Activated naive CD4-positive, alpha-beta T cell treated with anti-CD3 and anti-CD28 coated beads, Interleukin-2, amount 10 ng/mL, durations not matched to agents 7 days and 5 days (primary cell): Measurements from ENCODE around the gene SLC2A14.
"Not testable (repeated sequence)": the region's sequence is repeated elsewhere in the genome, so short reads cannot be mapped to it uniquely, and the experiment has no call there.

Experiments used
- CTCF ChIA-PET: fragments of 350-600 bp; sonication (Branson Sonifier 250); formaldehyde crosslinking; loops from one replicate; lab custom pipeline; 2021; ENCODE audit warnings: antibody characterized with exemption; lab: Charles Lee
- DNase-seq: peaks from one replicate; pipeline ENCODE4 v3.0.0-alpha.2; 2020
- H3K27ac Mint-ChIP-seq: one replicate; pipeline ENCODE4 v1.8.0; 2021; ENCODE audit warnings: mild to moderate bottlenecking, moderate library complexity, mixed read lengths
- H3K27me3 Mint-ChIP-seq: one replicate; pipeline ENCODE4 v1.8.0; 2021; ENCODE audit warnings: mild to moderate bottlenecking, mixed read lengths
- H3K36me3 Mint-ChIP-seq: one replicate; pipeline ENCODE4 v1.8.0; 2021; ENCODE audit warnings: mixed read lengths
- H3K4me1 Mint-ChIP-seq: one replicate; pipeline ENCODE4 v1.8.0; 2021; ENCODE audit warnings: mixed read lengths
- H3K4me3 Mint-ChIP-seq: one replicate; pipeline ENCODE4 v1.8.0; 2021; ENCODE audit warnings: mild to moderate bottlenecking, moderate library complexity, mixed read lengths
- H3K9me3 Mint-ChIP-seq: one replicate; pipeline ENCODE4 v1.8.0; 2021; ENCODE audit warnings: mixed read lengths

SLC2A14 gene

DNA sequence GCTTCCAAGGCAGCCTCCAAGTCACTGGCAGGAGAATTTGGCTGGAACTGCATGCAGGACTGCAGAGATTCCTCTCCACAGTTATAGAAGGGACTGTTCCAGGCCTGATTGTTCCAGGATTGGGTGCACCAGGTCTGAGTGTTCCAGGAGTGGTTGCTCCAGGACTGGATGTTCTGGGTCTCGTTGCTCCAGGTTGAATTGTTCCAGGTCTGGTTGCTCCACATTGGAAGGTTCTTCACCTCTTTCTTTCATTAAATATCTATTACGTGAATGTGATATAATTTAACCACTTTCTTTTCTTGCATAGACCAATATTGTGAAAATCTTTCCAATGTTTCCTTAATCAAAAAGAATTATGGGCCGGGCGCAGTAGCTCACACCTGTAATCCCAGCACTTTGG, 24.0 kb upstream of the SLC2A14 start:
- not testable (repeated sequence) for DNase-seq, H3K36me3 Mint-ChIP-seq, H3K27me3 Mint-ChIP-seq, H3K9me3 Mint-ChIP-seq, H3K4me1 Mint-ChIP-seq, H3K27ac Mint-ChIP-seq, H3K4me3 Mint-ChIP-seq
- CTCF ChIA-PET = interaction anchor here (0.7 to 1.2 kb wide), 2 partner anchors 34 to 37 kb away, joined by 3 read pairs; no protein-coding TSS in a partner anchor

DNA sequence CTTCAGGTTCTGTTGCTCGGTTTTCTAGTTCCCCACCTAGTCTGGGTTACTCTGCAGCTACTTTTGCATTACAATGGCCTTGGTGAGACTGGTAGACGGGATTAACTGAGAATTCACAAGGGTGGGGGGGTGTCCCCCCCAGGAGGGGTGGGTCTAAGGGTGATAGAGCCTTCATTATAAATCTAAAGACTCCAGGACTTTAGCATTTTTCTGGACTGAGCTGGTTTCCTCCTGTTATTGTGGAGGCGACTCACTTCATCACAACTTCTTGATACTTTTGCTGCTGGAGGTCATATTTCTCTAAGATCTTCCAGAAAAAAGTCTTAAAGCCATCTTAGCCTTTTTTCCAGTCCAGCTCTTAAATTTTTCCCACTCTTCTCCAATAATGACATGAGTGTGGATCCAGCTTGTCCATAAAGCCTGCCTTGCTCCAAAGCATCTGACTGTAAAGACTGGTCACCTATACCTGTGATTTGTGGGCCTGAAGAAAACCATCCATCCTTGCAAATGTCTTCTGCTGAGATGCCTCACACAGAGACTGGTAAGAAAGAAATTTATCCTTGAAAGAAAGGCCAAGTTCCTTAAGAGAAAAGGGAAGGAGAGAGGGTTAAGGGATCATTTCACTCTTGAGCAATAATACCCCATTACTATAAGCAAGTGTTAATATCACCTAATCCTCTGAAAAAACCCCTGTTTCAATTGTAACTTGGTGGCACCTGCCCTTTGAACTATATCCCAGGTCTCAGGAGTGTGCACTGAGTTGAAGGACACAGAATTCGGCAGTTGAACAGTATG, 19.7 kb upstream of the SLC2A14 start:
- Mint-ChIP-seq H3K9me3 (no peaks in the 10 kb centered on the region), H3K27ac (no peak overlapping the region), H3K4me3 (no peak overlapping the region), H3K36me3 (no peaks in the 10 kb centered on the region), H3K27me3 (peaks cover 10% of the 10 kb centered on the region), H3K4me1 (no peaks in the 10 kb centered on the region)
- CTCF ChIA-PET = no interaction called here
- no peak for DNase-seq

DNA sequence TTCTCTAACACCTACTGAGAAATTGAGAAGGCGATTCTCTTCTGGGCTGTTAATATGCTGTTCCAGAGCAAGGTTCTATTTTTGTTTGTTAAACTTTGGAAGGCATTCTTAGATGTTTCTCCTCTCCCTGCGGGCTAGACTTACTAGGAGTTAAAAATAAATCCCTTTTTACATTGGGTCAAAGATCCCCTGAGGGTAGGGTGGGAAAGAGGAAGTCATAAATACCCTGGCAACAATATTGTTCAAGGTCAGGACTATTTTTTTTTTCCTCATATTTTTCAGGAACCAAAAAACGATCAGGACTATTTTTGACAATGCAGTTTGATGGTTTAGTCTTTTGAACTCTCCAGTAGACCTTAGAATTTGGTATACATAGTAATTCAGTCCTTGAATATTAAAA, 12.0 kb upstream of the SLC2A14 start:
- Mint-ChIP-seq H3K4me3 (no peak overlapping the region), H3K27me3 (peaks cover 25% of the 10 kb centered on the region), H3K4me1 (no peaks in the 10 kb centered on the region), H3K27ac (no peak overlapping the region), H3K36me3 (no peaks in the 10 kb centered on the region), H3K9me3 (no peaks in the 10 kb centered on the region)
- DNase-seq = no peak
- CTCF ChIA-PET = no interaction called here

DNA sequence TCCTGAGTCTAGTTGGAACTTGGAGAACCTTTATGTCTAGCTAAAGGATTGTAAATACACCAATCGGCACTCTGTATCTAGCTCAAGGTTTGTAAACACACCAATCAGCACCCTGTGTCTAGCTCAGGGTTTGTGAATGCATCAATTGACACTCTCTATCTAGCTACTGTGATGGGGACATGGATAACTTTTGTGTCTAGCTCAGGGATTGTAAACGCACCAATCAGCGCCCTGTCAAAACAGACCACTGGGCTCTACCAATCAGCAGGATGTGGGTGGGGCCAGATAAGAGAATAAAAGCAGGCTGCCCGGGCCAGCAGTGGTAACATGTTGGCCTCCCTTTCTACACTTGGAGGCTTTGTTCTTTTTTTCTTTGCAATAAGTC, 9.0 kb upstream of the SLC2A14 start:
- CTCF ChIA-PET, H3K9me3 Mint-ChIP-seq, H3K36me3 Mint-ChIP-seq, H3K4me3 Mint-ChIP-seq, H3K4me1 Mint-ChIP-seq, H3K27ac Mint-ChIP-seq, DNase-seq: not testable (repeated sequence)
- peaks cover 21% of the 10 kb centered on the region for H3K27me3 Mint-ChIP-seq

DNA sequence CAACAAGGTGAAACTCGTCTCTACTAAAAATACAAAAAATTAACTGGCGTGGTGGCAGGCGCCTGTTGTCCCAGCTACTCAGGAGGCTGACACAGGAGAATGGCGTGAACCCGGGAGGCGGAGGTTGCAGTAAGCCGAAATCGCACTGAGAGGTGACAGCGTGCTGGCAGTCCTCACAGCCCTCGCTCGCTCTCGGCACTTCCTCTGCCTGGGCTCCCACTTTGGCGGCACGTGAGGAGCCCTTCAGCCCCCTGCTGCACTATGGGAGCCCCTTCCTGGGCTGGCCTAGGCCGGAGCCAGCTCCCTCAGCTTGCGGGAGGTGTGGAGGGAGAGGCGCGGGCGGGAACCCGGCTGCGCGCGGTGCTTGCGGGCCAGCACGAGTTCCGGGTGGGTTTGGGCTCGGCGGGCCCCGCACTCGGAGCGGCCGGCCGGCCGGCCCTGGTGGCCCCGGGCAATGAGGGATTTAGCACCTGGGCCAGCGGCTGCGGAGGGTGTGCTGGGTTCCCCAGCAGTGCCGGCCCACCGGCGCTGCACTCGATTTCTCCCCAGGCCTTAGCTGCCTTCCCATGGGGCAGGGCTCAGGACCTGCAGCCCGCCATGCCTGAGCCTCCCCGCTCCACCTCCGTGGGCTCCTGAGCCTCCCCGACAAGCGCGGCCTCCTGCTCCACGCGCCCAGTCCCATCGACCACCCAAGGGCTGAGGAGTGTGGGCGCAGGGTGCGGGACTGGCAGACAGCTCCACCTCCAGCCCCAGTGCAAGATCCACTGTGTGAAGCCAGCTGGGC, 8.4 kb upstream of the SLC2A14 start:
- H3K27ac Mint-ChIP-seq, H3K36me3 Mint-ChIP-seq, H3K9me3 Mint-ChIP-seq, CTCF ChIA-PET, H3K4me3 Mint-ChIP-seq, H3K4me1 Mint-ChIP-seq, DNase-seq: not testable (repeated sequence)
- H3K27me3 Mint-ChIP-seq = peaks cover 21% of the 10 kb centered on the region

DNA sequence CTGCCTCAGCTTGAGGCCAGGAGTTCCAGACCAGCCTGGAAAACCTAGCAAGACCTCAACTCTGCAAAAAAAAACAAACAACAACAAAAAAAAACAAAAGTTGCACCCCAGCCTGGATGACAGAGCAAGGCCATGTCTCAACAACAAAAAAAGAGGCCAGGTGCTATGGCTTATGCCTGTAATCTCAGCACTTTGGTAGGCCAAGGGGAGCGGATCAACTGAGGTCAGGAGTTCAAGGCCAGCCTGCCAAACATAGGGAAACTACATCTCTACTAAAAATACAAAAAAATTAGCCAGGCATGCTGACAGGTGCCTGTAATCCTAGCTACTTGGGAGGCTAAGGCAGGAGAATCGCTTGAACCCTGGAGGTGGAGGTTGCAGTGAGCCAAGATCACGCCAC, 6.5 kb upstream of the SLC2A14 start:
- Mint-ChIP-seq H3K4me1 (no peaks in the 10 kb centered on the region), H3K9me3 (no peaks in the 10 kb centered on the region), H3K4me3 (no peak overlapping the region), H3K27ac (no peak overlapping the region), H3K36me3 (no peaks in the 10 kb centered on the region), H3K27me3 (peaks cover 14% of the 10 kb centered on the region)
- CTCF ChIA-PET = no interaction called here
- no peak for DNase-seq

DNA sequence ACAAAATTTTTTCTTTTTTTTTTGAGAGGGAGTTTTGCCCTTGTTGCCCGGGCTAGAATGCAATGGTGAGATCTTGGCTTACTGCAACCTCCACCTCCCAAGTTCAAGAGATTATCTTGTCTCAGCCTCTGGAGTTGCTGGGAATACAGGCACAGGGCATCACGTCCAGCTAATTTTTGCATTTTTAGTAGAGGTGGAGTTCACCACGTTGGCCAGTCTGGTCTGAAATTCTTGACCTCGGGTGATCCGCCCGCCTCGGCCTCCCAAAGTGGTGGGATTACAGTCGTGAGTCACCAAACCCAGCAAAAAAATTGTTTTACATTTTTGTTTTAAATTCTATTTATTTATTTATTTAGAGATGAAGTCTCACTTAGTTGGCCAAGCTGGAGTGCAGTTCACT, 4.7 kb upstream of the SLC2A14 start:
- Mint-ChIP-seq H3K27me3 (peaks cover 25% of the 10 kb centered on the region), H3K9me3 (no peaks in the 10 kb centered on the region), H3K4me3 (no peak overlapping the region), H3K4me1 (peaks cover 3% of the 10 kb centered on the region), H3K27ac (no peak overlapping the region), H3K36me3 (peaks cover 2% of the 10 kb centered on the region)
- CTCF ChIA-PET = no interaction called here
- DNase-seq = no peak

DNA sequence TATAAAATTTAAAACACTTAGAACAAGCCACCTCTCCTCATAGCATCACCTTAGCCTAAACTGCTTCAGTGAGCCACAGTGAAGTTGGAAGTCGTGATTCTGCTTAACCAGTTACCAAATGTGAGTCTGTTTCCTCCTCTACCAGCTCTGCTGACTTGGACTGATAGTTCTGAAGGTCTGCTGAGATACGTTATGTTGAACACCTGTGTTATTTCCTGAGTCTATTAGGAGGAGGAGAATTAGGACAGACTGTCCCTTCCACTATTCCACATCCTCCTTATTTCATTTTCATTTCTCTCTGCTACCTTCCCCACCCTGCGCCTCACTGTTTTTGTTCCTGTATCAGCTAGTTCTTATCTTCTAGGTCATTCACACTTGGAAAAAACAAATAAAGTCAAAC, 2.4 kb downstream of the SLC2A14 start:
- Mint-ChIP-seq H3K27me3 (peaks cover 52% of the 10 kb centered on the region), H3K36me3 (peaks cover 2% of the 10 kb centered on the region), H3K27ac (no peak overlapping the region), H3K4me3 (no peak overlapping the region), H3K9me3 (no peaks in the 10 kb centered on the region), H3K4me1 (peaks cover 3% of the 10 kb centered on the region)
- CTCF ChIA-PET = no interaction called here
- DNase-seq = no peak

DNA sequence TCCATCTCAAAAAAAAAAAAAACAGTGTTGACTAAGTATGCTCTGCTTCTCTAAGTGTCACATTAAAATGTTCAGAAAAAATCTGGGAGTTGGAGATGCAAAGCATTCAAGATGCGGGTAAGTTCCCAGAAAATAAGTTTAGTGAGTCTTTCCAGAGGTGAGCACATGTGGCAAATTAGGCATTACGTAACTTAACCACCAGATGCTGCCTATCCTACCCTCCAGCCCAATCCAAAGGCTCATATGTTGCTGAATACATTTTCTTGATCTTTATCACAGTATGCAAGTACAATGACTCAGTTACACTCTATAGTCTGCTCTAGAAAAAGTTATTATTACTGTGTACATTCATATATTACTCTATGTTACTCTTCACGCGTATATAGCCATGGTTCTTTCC, 3.6 kb downstream of the SLC2A14 start:
- Mint-ChIP-seq H3K27me3 (peaks cover 49% of the 10 kb centered on the region), H3K36me3 (peaks cover 2% of the 10 kb centered on the region), H3K4me3 (no peak overlapping the region), H3K27ac (no peak overlapping the region), H3K4me1 (peaks cover 3% of the 10 kb centered on the region), H3K9me3 (no peaks in the 10 kb centered on the region)
- CTCF ChIA-PET = no interaction called here
- DNase-seq = no peak

DNA sequence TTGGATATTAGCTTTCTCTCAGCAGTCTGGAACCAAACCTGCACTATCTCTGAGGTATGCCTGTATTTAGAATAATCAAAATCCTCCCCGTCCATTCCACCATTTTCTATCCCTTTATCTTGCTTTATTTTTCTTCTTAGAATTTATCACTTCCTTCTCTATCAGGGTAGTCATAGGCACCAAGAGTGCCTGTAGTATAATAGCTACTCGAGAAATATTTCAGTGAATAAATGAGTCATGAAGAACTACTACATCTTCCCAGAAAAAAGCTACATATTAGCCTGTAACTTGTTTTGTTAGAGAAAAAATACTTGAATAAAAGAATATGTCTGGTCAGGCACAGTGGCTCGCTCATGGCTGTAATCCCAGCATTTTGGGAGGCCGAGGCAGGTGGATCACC, 4.3 kb downstream of the SLC2A14 start:
- CTCF ChIA-PET = no interaction called here
- H3K9me3 Mint-ChIP-seq = no peaks in the 10 kb centered on the region
- H3K27ac Mint-ChIP-seq = no peak overlapping the region
- H3K4me1 Mint-ChIP-seq = no peaks in the 10 kb centered on the region
- H3K36me3 Mint-ChIP-seq = no peaks in the 10 kb centered on the region
- no peak overlapping the region for H3K4me3 Mint-ChIP-seq
- DNase-seq = no peak
- H3K27me3 Mint-ChIP-seq = peaks cover 42% of the 10 kb centered on the region

DNA sequence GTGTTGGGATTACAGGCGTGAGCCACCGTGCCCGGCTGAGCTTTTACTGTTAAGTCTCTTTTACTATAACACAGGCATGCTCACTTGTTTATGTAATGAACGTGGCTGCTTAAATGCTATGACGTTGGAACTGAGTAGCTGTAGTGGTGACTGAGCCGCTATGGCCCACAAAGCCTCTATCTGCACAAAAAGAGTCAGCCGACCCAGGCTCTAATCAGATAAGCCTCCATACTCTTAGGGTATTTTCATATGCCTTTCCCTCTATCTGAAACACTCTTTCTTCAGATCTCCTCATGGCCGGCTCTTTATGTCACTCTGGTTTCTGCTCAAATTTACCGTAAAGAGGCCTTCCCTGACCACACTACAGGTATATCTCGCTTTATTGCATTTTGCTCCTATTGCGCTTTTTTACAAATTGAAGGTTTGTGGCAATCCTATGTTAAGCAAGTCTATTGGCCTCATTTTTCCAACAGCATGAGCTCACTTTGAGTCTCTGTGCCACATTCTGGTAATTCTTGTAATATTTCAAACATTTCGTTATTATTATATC, 8.0 kb downstream of the SLC2A14 start:
- no peak for DNase-seq
- CTCF ChIA-PET = interaction anchor here (0.8 to 3.8 kb wide), 4 partner anchors 8 to 206 kb away, joined by 3 to 19 read pairs (median 6); partner anchors contain the start of gene SLC2A14
- Mint-ChIP-seq H3K27ac (no peak overlapping the region), H3K4me1 (peaks cover 11% of the 10 kb centered on the region), H3K9me3 (no peaks in the 10 kb centered on the region), H3K27me3 (peaks cover 25% of the 10 kb centered on the region), H3K36me3 (no peaks in the 10 kb centered on the region), H3K4me3 (no peak overlapping the region)

DNA sequence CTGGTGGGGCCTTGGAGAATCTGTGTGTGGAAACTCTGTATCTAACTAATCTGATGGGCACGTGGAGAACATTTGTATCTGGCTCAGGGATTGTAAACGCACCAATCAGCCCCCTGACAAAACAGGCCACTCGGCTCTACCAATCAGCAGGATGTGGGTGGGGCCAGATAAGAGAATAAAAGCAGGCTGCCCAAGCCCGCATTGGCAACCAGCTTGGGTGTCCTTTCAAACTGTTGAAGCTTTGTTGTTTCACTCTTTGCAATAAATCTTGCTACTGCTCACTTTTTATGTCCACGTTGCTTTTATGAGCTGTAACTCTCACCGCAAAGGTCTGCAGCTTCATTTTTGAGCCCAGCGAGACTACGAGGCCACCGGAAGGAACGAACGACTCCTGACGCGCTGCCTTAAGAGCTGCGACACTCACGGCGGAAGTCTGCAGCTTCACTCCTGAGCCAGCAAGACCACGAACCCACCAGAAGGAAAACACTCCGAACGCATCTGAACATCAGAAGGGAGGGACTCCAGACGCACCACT, 9.8 kb downstream of the SLC2A14 start:
- H3K4me1 Mint-ChIP-seq = peaks cover 11% of the 10 kb centered on the region
- H3K36me3 Mint-ChIP-seq, H3K9me3 Mint-ChIP-seq: not testable (repeated sequence)
- H3K27ac Mint-ChIP-seq = peak overlapping the region; percentile 87
- DNase-seq = peak; percentile 36
- peak overlapping the region; percentile 38 for H3K4me3 Mint-ChIP-seq
- CTCF ChIA-PET = interaction anchor here (0.6 to 3.8 kb wide), 7 partner anchors 34 to 215 kb away, joined by 3 to 19 read pairs (median 5); no protein-coding TSS in a partner anchor
- peaks cover 34% of the 10 kb centered on the region for H3K27me3 Mint-ChIP-seq

DNA sequence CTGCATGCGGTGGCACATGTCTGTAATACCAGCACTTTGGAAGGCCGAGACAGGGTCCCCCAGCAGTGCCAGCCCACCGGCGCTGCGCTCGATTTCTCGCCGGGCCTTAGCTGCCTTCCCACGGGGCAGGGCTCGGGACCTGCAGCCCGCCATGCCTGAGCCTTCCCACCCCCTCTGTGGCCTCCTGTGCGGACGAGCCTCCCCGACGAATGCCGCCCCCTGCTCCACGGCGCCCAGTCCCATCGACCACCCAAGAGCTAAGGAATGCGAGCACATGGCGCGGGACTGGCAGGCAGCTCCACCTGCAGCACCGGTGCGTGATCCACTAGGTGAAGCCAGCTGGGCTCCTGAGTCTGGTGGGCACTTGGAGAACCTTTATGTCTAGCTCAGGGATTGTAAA, 10.4 kb downstream of the SLC2A14 start:
- not testable (repeated sequence) for H3K4me3 Mint-ChIP-seq, H3K36me3 Mint-ChIP-seq, DNase-seq, H3K27ac Mint-ChIP-seq, H3K9me3 Mint-ChIP-seq
- CTCF ChIA-PET = interaction anchor here (0.6 to 3.8 kb wide), 6 partner anchors 44 to 216 kb away, joined by 3 to 19 read pairs (median 5); no protein-coding TSS in a partner anchor
- peaks cover 11% of the 10 kb centered on the region for H3K4me1 Mint-ChIP-seq
- peaks cover 34% of the 10 kb centered on the region for H3K27me3 Mint-ChIP-seq

DNA sequence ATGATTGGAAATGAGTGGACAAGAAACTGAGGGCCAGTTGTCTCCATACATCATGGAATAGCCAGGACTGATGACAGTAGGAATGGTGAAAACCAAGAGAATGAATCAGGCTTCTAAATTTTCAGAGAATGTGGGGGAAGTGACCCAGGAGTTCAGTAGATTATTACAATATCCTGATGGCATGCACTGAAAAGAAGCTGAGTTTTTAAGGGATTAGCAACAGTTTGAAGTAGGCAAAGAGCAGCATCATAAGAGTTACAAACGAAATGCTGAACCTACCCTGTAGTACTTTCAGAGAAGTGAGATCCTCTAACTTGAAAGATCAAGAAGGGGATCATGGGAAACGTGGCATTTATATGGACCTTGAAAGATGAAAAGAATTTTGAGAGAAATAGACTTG, 13.2 kb downstream of the SLC2A14 start:
- CTCF ChIA-PET = interaction anchor here (0.6 to 3.6 kb wide), 8 partner anchors 47 to 229 kb away, joined by 3 to 34 read pairs (median 4); no protein-coding TSS in a partner anchor
- Mint-ChIP-seq H3K36me3 (no peaks in the 10 kb centered on the region), H3K27me3 (peaks cover 33% of the 10 kb centered on the region), H3K4me1 (peaks cover 11% of the 10 kb centered on the region), H3K9me3 (no peaks in the 10 kb centered on the region), H3K4me3 (no peak overlapping the region), H3K27ac (no peak overlapping the region)
- DNase-seq = no peak
